HepG2 (cell line): ENCODE results near the gene SLC13A3. TPM values are rescaled to one million over a fixed set of nuclear protein-coding genes. Genes with fewer than 3 reads are reported as not detected.

Experiments
- CTCF ChIP-seq: sonication (generic); formaldehyde crosslinking; IDR thresholded peaks from 2 replicates; pipeline ENCODE4 v1.5.0; 2020; ENCODE audit warnings: mild to moderate bottlenecking, missing genetic modification reagents, moderate library complexity
- ELF3 ChIP-seq: IDR thresholded peaks from 2 replicates; pipeline ENCODE4 v1.6.1; 2016; ENCODE audit warnings: missing genetic modification reagents, missing compliant biosample characterization
- FOXM1 ChIP-seq: sonication (generic); formaldehyde crosslinking; IDR thresholded peaks from 2 replicates; pipeline ENCODE4 v1.5.0; 2020; ENCODE audit warnings: missing genetic modification reagents
- HINFP ChIP-seq: sonication (generic); formaldehyde crosslinking; IDR thresholded peaks from 2 replicates; pipeline ENCODE4 v1.4.0; 2020; ENCODE audit warnings: low read depth, mild to moderate bottlenecking, missing genetic modification reagents
- HNF4A ChIP-seq: sonication (generic); formaldehyde crosslinking; IDR thresholded peaks from 2 replicates; pipeline ENCODE4 v1.4.0; 2020; ENCODE audit warnings: missing genetic modification reagents
- HNRNPH1 ChIP-seq: fragments of 200-400 bp; formaldehyde crosslinking; optimal IDR thresholded peaks from 2 replicates; pipeline ENCODE3; 2017; ENCODE audit warnings: mild to moderate bottlenecking, low read depth, low read length
- ISL2 ChIP-seq: sonication (generic); formaldehyde crosslinking; IDR thresholded peaks from 2 replicates; pipeline ENCODE4 v1.5.0; 2020; ENCODE audit warnings: missing genetic modification reagents
- KDM2A ChIP-seq: sonication (generic); formaldehyde crosslinking; IDR thresholded peaks from 2 replicates; pipeline ENCODE4 v1.4.0; 2020; ENCODE audit warnings: low read depth, missing genetic modification reagents, borderline replicate concordance
- NFYB ChIP-seq: sonication (generic); formaldehyde crosslinking; IDR thresholded peaks from 2 replicates; pipeline ENCODE4 v1.4.0; 2020; ENCODE audit warnings: missing genetic modification reagents
- NRL ChIP-seq: sonication (generic); formaldehyde crosslinking; IDR thresholded peaks from 2 replicates; pipeline ENCODE4 v1.5.0; 2020; ENCODE audit warnings: missing genetic modification reagents, mild to moderate bottlenecking, moderate library complexity, borderline replicate concordance
- POLR2AphosphoS2 ChIP-seq: IDR thresholded peaks from 2 replicates; pipeline ENCODE4 v1.6.1; 2011; ENCODE audit warnings: low read depth, low read length, improper control_type of control experiment
- SOX6 ChIP-seq, 2 experiments: fragments of 450-650 bp in 1 of 2; sonication (generic) in 1 of 2; formaldehyde crosslinking in 1 of 2; IDR thresholded peaks; 2 replicates each; pipeline versions ENCODE4 v1.4.0 to v1.6.1; 2017 to 2020; ENCODE audit warnings: antibody characterized with exemption in 1 of 2, mild to moderate bottlenecking in 1 of 2, missing genetic modification reagents in 1 of 2
- SP2 ChIP-seq: sonication (generic); formaldehyde crosslinking; IDR thresholded peaks from 2 replicates; pipeline ENCODE4 v1.5.1; 2020; ENCODE audit warnings: mild to moderate bottlenecking, missing genetic modification reagents
- TOPORS ChIP-seq: sonication (generic); formaldehyde crosslinking; IDR thresholded peaks from 2 replicates; pipeline ENCODE4 v1.8.0; 2023; ENCODE audit warnings: mild to moderate bottlenecking, missing genetic modification reagents
- ZFP36L1 ChIP-seq: sonication (generic); formaldehyde crosslinking; IDR thresholded peaks from 2 replicates; pipeline ENCODE4 v1.8.0; 2022; ENCODE audit warnings: mild to moderate bottlenecking, missing genetic modification reagents, moderate library complexity
- ZNF10 ChIP-seq: sonication (generic); formaldehyde crosslinking; IDR thresholded peaks from 2 replicates; pipeline ENCODE4 v1.4.0; 2020; ENCODE audit warnings: mild to moderate bottlenecking, low read depth, missing genetic modification reagents, borderline replicate concordance
- ZNF180 ChIP-seq: sonication (generic); formaldehyde crosslinking; IDR thresholded peaks from 2 replicates; pipeline ENCODE4 v1.4.0; 2020; ENCODE audit warnings: low read depth, missing genetic modification reagents, borderline replicate concordance
- ZNF350 ChIP-seq: sonication (generic); formaldehyde crosslinking; IDR thresholded peaks from 2 replicates; pipeline ENCODE4 v1.4.0; 2020; ENCODE audit warnings: mild to moderate bottlenecking, low read depth, missing genetic modification reagents, borderline replicate concordance
- ZNF460 ChIP-seq: sonication (generic); formaldehyde crosslinking; IDR thresholded peaks from 2 replicates; pipeline ENCODE4 v1.5.1; 2020; ENCODE audit warnings: missing genetic modification reagents, mild to moderate bottlenecking, borderline replicate concordance
- ZNF780A ChIP-seq: sonication (generic); formaldehyde crosslinking; IDR thresholded peaks from 2 replicates; pipeline ENCODE4 v1.8.0; 2022; ENCODE audit warnings: mild to moderate bottlenecking, missing genetic modification reagents, moderate library complexity
- ZSCAN12 ChIP-seq: sonication (generic); formaldehyde crosslinking; IDR thresholded peaks from 2 replicates; pipeline ENCODE4 v1.9.0; 2021; ENCODE audit warnings: mild to moderate bottlenecking, missing genetic modification reagents
- polyA plus RNA-seq, 8 experiments: library from polyadenylated mRNA; depleted of rRNA in 3 of 8; stranded (reverse) in 7 of 8; unstranded in 1 of 8; fragments of >200 nt; fragmentation: Illumina TruSeq in 4 of 8; extraction: Trizol in 4 of 8; gene quantifications; 2 replicates each; pipeline versions ENCODE4 v1.2.1 to v1.2.3, GENCODE V29; 2011 to 2016; ENCODE audit warnings: low read depth in 4 of 8, missing spikeins in 1 of 8, mixed read lengths in 1 of 8; ENCODE audit not compliant: insufficient read depth in 1 of 8
- total RNA-seq, 5 experiments: library from RNA; depleted of rRNA; stranded (reverse); fragments of >200 nt; fragmentation: Illumina TruSeq; extraction: Trizol; gene quantifications; 2 replicates each; pipeline ENCODE4 v1.2.3, GENCODE V29; 2016; ENCODE audit warnings: low read depth in 1 of 5
- TF ChIP-seq, protein P1 (sequence below): IDR thresholded peaks from 2 replicates; pipeline ENCODE4 v1.6.1; 2016; ENCODE audit warnings: mild to moderate bottlenecking, missing biosample characterization, missing genetic modification reagents
- TF ChIP-seq, protein P2 (sequence below): sonication (generic); formaldehyde crosslinking; IDR thresholded peaks from 2 replicates; pipeline ENCODE4 v1.8.0; 2022; ENCODE audit warnings: mild to moderate bottlenecking, missing genetic modification reagents, moderate library complexity
- TF ChIP-seq, protein P3 (sequence below): sonication (generic); formaldehyde crosslinking; IDR thresholded peaks from 2 replicates; pipeline ENCODE4 v1.5.0; 2020; ENCODE audit warnings: missing genetic modification reagents, mild to moderate bottlenecking, borderline replicate concordance

SLC13A3 gene
- total and polyA plus RNA-seq, 2 of the 13 experiments (the other 11 are each of a cell fraction or from before 2014, with no cell fraction given), result 66.5 to 76.0 TPM

GRCh38 chr20:46651091-46651962 lies at the start of gene SLC13A3 (continued):
- peak; percentile 10 for TF ChIP-seq CTCF (CRISPR knock-in tag)
- TF ChIP-seq NRL (CRISPR knock-in tag), result peak; percentile 89
- no peak for TF ChIP-seq ZFP36L1 (CRISPR knock-in tag)
- TF ChIP-seq KDM2A, result peak; percentile 87
- TF ChIP-seq POLR2AphosphoS2, result no peak
- 0 out of 2 replicates have a peak, but pooled peaks have one; percentile 13 for TF ChIP-seq SP2 (CRISPR knock-in tag)
- TF ChIP-seq, protein P1, sequence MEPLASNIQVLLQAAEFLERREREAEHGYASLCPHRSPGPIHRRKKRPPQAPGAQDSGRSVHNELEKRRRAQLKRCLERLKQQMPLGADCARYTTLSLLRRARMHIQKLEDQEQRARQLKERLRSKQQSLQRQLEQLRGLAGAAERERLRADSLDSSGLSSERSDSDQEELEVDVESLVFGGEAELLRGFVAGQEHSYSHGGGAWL, result peak; percentile 92
- no peak for TF ChIP-seq ZNF780A (CRISPR knock-in tag)
- peak; percentile 36 for TF ChIP-seq NFYB (CRISPR knock-in tag)
- no peak for TF ChIP-seq SOX6 (IDR thresholded peaks at IDR 0.05)
- TF ChIP-seq SOX6 (CRISPR knock-in tag; IDR thresholded peaks at IDR 0.05), result peak; percentile 70
- 0 out of 2 replicates have a peak, but pooled peaks have one; percentile 27 for TF ChIP-seq ZNF180 (CRISPR knock-in tag)
- peak; percentile 86 for TF ChIP-seq ZSCAN12
- 0 out of 2 replicates have a peak, but pooled peaks have one; percentile 36 for TF ChIP-seq ZNF10 (CRISPR knock-in tag)
- no peak for TF ChIP-seq HNRNPH1
- peak; percentile 30 for TF ChIP-seq HNF4A
- TF ChIP-seq ZNF350, result peak; percentile 33; the same call in 1 of the 2 replicates
- TF ChIP-seq, protein P2, sequence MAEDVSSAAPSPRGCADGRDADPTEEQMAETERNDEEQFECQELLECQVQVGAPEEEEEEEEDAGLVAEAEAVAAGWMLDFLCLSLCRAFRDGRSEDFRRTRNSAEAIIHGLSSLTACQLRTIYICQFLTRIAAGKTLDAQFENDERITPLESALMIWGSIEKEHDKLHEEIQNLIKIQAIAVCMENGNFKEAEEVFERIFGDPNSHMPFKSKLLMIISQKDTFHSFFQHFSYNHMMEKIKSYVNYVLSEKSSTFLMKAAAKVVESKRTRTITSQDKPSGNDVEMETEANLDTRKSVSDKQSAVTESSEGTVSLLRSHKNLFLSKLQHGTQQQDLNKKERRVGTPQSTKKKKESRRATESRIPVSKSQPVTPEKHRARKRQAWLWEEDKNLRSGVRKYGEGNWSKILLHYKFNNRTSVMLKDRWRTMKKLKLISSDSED (CRISPR knock-in tag), result no peak
- TF ChIP-seq ISL2 (CRISPR knock-in tag), result peak; percentile 70; the same call in 1 of the 2 replicates
- peak; percentile 94 for TF ChIP-seq TOPORS (CRISPR knock-in tag)
- TF ChIP-seq ELF3 (CRISPR knock-in tag), result peak; percentile 29; the same call in 1 of the 2 replicates
- TF ChIP-seq ZNF460 (CRISPR knock-in tag), result no peak
- peak; percentile 100 for TF ChIP-seq HINFP (CRISPR knock-in tag)
- TF ChIP-seq, protein P3, sequence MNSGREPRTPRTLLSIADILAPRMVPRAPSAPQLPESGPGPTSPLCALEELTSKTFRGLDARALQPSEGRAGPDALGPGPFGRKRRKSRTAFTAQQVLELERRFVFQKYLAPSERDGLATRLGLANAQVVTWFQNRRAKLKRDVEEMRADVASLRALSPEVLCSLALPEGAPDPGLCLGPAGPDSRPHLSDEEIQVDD (CRISPR knock-in tag), result peak; percentile 50; the same call in 1 of the 2 replicates
- no peak for TF ChIP-seq FOXM1
